NAMALWA (cell line): Measurements from ENCODE around the gene SHROOM3.

Experiments used
- DNase-seq: peaks from one replicate; pipeline ENCODE4 v3.0.0-alpha.2; 2015; ENCODE audit warnings: low spot score

Gene SHROOM3

DNA sequence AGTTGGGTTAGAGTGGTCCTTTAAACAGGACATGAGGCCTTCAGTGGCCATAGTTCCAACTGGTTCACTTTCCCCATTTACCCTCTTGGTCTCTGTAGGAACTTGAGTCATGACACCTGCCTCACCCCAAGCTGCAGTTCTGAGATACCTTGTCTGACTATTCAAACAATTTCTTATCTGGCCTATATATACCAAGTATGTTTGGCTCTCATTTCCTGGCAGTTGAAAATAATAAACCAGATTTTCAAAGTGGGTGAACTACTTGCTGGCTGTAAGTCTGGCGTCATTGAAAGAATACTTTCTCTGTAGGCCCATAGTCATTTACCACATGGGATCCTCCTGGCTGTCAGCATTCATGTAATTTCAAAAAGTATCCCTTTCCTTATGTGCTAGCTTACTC lies 228.8 kb downstream of the SHROOM3 start:
- no peak for DNase-seq

DNA sequence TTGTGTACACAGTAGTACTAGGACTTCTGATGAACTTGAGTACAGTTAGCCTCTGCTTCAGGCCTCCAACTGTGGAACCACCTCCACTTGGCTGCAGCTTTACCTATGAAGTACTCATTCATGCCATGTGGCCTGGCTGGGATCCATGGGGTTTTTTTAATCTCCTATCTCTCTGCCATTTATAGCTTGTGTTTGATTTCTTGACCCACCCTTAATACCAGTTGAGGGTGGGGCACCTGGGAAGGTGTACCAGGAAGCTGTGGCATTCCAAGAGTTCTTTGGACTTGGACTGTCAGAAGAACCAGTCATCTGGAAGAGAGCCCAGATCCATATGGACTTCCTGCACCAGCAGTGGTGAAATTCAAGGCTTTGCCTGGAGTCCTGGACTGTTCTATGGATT lies 230.1 kb downstream of the SHROOM3 start:
- DNase-seq: no peak

DNA sequence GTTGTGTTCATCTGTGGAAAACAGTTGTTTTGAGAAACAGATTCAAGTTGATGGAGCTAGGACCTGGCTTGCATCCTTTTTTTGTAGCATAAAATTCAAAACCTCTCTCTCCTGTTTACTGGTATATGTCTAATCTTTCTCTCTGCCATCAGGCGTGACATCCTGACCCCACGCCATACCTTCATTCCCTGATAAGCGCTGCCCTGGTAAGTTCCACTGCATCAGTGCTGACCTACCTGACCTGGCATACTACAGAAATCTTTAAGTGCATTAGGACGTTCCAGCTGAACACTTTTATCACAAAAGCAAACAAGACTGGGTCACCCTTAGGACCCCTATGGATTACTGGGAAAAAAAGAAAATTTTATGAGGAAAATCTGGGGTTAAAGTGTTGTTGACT lies 230.7 kb downstream of the SHROOM3 start:
- no peak for DNase-seq

DNA sequence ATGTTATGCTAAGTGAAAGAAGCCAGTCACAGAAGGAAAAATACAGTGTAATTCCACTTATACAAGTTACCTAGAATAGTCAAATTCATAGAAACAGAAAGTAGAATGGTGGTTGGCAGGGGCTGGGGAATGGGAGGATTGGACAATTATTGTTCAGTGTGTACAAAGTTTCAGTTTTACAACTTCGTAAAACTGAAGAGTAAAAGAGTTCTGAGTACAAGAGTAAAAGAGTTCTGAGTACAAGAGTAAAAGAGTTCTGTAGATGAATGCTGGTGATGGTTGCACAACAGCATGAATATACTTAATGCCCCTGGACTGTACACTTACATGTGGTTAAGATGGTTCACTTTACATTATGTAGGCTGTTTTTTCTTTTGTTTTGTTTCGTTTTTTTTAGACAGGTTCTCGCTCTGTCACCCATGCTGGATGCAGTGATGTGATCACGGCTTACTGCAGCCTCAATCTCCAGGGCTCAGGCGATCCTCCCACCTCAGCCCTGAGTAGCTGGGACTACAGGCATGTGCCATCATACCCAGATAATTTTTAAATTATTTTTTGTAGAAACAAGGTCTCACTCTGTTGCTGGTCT lies 232.0 kb downstream of the SHROOM3 start:
- DNase-seq: no peak

DNA sequence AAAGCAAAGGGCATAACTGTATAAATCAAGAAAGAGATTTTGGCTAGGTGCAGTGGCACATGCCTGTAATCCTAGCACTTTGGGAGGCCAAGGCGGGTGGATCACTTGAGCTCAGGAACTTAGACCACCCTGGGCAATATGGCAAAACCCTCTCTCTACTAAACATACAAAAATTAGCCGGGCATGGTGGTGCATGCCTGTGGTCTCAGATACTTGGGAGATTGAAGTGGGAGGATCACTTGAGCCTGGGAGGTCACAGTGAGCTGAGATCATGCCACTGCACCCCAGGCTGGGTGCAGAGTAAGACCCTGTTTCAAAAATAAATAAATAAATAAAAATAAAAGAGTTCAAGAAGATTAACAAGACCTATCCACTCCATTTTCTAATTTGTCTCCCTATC lies 235.6 kb downstream of the SHROOM3 start:
- DNase-seq: no peak

DNA sequence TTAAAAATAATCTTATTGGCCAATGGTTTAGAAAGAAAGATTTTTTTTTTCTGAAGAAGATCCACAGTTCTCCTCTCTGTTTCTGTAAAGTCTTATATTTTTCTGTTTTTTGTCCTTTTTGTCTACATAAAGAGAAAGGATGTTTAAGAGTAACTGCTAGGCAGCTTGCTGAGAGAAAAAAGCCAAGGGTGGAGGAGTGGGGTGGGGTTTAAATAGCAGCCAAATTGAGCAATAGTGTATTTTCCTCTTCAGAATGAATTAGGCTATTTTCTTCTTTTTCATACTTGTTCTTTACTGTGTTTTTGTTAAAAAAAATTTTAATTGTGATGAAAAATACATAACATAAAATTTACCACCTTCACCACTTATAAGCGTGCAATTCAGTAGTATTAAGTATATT lies 238.3 kb downstream of the SHROOM3 start:
- no peak for DNase-seq

DNA sequence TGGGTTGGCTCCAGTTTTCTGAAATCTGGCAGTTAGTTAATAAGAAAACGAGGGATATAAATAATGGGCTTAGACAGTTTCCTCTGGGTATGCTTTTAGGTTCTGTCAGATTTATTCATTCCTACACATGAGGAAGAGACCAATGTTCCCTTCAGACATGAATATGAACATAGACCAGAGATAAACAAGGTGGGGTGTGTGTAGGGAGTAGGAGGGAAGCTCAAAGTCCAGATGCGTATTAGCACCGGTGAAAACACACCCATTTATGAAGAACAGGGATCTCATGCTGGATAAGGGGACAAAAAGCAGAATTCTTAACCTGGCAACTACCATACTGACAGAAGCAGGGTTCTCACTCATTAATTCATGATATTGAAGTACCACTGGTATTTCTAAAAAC lies 240.0 kb downstream of the SHROOM3 start:
- DNase-seq: no peak

DNA sequence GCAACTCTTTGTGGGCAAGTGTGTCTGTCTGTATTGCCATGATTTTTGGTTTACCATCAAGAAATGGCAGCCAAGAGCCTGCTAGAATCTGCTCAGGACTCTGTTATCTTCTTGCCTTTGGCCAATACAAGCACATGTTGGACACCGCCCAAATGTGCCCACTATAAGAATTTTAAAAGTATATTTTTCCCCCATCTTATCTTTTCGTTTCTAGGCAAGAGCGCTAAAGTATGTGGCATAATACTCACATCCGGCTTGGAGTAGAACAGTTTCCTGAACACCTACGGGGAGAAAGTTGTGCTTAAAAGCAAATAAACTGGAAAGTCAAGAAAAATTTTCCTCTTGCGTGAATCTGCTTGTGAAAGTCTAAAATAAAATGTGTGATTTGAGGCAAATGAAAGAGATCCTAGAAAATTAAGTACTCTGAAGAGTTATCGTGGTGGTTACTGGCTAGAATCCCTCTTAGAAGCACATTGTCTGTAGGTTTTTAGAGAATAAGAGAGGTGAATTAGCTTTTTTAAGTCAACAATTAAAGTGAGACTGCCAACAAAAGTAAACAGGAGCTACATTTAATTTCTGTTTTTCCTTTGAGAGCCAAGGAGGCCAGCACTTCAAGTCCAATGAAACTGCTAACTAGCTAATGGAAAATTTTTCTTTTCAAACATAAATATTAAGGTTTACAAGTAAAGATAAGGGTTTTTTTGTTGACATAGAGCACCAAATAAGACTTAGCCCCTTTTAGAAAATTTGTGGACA lies 242.7 kb downstream of the SHROOM3 start:
- no peak for DNase-seq

DNA sequence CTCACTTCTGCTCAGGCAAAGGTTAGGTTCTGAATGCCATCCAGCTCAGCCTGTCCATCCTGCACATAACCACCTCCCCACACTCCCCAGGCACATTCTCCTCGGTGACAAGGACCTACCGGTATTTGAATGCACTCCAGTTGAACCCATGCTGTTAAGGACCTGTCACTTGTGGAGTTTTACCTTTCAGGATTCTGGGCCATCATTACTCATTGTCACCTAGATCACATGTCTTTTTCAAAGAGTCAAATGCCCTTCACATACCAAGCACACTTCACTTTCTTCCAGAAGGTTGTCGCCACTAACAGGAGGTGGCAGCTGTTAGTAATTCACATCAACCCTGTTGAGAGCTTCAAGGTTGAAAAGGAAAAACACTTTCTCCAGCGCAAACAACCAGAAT lies 244.7 kb downstream of the SHROOM3 start:
- DNase-seq: no peak

DNA sequence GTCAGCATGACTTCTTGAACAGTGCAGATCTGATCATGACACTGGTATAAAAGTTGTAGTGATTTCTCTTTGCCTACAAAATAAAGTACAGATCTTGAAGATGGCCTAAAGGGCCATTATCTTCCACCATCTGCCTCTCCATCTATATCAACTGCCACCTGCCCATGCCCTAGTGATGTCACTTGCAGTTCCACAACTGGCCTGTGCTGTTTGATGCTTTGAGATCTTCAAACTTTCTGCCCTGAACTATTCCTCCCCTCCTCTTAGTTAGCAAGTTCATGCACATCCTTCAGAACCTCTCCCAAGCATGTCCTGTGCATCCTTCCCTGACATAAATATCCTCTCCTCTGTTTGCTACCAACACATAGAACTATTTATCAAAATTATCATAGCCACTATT lies 245.9 kb downstream of the SHROOM3 start:
- DNase-seq: peak; percentile 37

DNA sequence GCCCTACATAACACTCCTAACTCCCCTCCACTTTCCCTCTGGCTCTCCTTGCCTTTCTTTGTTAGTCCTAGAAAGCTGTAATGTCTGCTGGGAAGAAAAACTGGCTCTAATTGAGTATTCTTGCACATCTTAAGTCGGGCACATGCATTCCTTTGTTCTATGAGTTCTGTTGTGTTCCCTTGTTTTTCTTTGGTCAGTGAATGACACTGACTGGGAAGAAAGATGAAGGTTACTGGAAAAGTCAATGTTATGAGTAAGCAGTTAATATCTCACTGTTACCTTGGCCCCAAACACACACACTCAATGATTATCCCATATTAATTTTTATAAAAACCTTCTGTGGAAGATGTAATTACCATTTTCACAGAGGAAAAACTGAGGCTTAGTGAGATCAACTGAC lies 247.0 kb downstream of the SHROOM3 start:
- DNase-seq: no peak

DNA sequence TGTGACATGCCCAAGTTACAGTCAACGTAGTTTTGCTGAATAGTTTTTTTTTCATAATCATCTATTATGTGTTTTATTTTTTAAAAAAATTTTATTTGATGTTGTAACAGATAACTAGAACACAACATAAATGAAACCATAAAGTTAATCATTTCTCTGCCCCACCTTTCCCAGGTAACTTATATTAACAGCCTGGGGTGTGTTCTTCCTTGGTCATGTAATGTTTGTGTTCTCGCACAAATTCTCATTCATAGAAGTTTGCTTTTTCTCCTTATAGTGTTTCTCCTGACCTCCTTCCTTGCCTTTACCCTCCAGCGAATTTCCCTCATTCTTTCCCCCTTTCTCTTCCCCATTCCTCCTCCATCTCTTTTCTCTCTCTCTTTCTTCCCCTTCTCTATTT lies 248.1 kb downstream of the SHROOM3 start:
- no peak for DNase-seq

DNA sequence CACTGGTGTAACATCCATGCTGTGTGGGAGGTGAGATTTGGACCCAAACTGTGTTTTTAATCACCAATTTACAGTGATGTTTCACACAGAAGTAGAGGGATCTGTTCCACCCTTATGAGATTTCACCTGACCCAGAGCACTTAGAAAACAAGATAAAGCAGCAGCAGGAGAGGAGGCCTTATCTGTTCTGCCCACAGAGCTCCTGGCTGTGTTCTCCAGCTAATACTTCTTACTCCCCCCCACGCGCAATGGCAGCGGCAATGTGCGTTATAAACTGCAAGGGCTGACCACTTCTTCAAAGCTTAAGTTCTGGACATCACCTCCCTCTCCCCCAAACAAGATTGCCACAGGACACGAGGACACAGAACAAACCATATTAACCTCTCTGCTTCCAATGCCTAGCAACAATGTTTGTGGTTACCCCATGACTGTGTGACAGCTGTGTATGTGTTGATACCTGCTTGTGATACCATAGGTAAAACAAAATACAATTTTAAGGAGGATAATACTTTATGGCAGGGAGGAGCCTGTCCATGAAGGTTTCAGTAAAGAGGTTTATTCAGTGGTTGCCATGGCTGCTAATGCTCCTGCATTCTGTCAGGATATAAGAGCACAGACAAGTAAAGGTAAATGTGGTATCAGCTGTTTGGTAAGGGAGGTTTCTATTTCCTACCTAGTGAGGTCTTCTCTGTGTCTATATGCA lies 252.9 kb downstream of the SHROOM3 start:
- DNase-seq: no peak

DNA sequence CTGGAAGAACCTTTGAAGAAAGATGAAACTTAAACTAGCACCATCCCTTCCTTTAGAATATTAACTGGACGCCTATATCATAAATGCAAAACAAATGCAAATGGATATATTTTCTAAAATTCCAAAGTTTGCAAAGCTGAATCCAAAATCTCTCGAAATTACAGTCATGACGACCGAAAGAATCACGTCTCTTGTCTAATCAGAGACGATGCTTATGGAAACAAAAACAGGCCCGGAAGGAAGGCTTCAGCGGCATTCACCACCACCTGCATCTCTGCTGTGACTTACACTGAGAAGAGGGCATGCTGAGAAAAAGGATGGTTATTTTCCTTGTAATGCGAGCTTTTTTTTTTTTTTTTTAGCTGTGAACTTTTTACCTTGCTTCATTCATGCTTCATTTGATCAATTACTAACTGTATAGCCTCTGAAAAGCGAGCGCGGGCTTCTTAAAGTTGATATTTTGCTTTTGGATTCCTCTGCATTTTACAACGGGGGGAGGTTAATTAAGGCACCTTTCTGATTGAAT lies 253.7 kb downstream of the SHROOM3 start:
- peak; percentile 13 for DNase-seq

DNA sequence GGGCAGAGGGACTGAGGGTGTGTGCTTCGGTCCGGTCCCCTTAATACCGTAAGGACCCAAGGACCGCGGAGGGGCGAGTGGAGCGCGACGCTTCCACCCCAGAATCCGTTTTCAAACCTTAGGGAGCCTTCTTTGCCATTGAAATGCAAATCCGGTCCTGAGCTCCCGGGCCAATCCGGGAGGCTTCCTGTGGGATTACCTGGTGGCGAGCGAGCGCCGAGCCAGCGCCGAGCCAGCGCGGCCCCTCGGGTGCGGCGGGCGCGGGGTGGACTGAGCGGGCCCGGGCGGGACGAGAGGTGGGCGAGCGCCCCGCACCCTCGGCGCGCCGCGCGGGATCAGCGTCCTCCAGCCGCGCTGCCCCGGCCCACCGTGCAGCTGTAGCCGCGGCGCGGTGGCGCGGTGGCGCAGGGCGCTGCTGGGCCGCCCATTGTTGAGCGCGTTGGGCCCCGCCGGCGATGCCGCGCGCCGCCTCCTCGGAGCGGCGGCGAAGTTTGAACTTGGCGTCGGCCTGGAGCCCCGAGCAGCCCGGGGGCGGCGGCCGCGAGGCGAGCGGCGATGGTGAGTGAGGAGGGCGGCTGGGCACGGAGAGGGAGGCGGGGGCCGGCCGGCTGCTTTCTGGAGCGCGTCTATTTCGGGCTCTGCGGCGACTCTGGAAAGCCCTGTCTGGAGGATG lies 254.3 kb downstream of the SHROOM3 start:
- no peak for DNase-seq

DNA sequence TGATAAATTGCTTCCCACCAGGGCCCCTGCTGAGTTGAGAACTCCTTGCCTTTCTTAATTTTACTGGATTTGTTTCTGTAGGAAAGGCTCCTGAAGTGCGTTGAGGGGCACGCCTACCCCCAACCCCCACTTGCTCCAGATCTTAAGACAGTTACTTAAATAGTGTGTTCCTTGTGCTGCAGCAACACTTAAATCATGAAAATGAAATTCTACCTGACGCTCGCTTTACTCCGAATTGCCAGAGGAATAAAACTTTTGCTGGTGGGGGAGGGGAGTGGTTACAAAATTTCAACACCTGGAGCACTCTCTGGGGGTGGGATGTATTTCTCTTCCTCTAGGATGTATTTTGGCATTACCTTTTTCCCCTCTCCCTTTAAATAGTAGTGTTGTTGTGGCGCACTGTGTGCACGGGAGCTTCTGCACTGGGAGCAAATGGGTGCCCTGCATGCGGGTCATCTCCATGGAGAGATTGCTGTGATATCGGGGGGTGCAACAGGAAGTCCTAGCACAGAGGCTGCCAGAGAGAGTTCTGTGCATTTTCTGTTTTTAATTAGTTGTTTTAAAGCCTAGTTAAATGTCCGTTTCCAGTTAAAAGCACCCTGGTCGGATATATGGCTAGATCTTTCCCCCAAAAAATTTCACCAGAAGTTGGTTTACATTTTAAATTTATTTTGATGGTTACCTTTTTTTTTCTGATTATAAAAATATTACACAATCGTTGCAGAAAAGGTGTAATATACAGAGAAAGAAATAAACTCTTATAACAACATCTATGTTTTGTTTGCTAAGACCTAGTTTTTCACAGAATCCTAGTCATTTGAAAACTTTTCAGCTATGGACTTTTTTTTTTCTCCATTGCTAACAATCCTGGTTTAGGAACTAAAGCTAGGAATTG lies 255.2 kb downstream of the SHROOM3 start:
- no peak for DNase-seq

DNA sequence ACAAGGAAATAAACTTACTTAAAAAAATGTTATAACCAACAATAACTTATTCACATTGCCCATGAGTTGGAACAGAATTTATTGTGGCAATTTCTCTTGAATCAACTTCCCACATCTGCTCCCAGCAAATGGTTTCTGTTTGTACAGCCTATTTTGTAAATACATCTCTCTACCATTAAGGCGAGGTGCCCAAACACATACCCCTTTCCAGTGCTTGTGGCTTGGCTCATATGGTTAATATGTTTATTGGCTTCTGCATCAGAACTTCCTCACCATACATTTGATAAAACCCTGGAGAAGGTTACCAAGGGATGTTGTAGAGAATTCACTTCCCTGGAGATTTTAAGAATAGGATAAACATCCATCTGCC lies 255.9 kb downstream of the SHROOM3 start:
- no peak for DNase-seq

DNA sequence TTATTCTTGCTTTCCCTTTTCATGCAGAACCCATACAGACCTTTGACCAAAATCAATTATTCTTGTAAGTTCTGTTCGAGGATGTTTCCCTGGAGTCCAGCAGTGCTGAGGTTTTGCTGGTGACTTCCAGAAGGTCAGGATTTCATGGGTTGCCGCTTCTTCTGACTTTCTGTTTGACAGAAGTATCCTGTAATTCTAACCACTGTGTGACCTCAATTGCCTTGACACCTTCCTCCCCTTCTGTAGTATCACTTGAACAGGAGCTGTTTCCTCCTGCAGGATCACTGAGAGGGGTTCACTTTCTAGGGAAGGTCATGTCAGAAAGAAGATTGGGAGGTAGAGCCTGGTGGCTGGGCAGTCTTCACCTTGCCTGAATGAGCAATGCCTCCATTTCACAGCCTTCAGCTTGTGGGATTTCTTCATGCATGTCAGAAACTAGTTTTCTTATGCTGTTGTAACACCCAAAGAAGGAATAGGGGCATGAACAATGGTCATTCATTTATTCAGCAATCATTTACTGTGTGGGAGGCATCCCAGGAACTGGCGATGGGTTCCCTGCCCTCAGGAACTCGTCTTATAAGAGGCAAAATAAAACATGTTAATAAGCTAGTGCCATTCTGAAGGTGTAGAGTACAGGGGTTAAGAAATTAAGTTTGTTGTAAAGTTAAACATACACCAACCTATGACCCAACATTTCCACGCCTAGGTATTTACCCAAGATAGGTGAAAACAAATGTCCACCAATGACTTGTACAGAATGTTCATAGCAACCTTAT lies 257.0 kb downstream of the SHROOM3 start:
- no peak for DNase-seq

DNA sequence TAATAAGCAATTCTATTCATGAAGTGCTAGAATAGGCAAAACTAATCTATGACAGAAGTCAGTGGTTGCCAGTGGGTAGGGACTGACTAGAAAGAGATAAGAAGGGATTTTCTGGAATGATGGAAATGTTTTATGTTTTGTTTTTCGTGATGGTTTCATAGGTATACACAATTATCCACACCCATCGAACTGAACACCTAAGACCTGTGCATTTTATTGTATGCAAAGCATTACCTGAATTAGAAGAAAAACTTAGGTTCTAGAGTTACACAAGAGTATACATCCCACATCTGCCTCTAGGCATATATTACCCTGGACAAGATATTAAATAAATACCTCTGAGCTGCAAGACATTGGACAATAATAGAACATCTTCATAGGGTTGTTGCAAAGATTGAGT lies 257.7 kb downstream of the SHROOM3 start:
- DNase-seq: no peak

DNA sequence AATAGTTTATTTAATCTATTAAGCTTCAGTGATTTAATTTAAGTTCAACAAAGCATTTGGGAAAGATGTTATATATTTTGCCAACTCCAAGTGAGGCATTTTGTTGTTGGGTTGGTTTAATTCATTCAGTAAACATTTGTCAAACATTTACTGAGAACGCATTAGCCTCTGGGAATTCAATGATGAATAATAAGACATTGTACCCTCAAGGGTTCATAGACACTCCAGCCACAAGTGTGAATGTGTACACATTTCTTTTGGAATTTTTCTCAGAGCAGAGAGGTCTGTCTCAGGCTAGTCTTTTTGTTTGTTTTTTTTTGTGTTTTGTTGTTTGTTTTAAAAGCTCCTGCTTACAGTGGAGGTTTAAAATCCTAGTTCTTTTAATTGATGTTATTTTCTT lies 259.0 kb downstream of the SHROOM3 start:
- no peak for DNase-seq

DNA sequence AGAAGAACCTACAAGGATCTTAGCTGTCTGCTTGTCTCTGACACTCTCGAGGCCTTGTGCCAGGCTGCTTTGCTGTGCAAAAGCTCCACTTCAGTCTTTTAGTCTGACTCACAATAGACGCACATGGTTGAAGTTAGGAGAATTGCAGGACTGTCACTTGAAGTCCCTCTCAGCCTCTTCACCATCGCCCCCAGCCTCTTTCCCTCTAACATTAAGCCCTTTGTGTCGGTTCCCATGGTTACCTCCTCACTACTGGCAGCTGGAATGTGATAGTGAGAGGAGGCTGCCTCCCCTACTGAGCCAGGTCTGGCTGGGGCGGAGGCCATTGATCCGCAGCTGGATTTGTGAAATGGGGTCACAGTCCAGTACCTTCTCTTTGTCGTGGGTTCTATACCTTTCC lies 261.1 kb downstream of the SHROOM3 start:
- no peak for DNase-seq
